ENCODE data around the gene HOXA7. TPM values are rescaled to one million over a fixed set of nuclear protein-coding genes. Genes with fewer than 3 reads are reported as not detected.

Gene HOXA7
- polyA plus RNA-seq, 1 experiment, result 4.4 TPM

DNA sequence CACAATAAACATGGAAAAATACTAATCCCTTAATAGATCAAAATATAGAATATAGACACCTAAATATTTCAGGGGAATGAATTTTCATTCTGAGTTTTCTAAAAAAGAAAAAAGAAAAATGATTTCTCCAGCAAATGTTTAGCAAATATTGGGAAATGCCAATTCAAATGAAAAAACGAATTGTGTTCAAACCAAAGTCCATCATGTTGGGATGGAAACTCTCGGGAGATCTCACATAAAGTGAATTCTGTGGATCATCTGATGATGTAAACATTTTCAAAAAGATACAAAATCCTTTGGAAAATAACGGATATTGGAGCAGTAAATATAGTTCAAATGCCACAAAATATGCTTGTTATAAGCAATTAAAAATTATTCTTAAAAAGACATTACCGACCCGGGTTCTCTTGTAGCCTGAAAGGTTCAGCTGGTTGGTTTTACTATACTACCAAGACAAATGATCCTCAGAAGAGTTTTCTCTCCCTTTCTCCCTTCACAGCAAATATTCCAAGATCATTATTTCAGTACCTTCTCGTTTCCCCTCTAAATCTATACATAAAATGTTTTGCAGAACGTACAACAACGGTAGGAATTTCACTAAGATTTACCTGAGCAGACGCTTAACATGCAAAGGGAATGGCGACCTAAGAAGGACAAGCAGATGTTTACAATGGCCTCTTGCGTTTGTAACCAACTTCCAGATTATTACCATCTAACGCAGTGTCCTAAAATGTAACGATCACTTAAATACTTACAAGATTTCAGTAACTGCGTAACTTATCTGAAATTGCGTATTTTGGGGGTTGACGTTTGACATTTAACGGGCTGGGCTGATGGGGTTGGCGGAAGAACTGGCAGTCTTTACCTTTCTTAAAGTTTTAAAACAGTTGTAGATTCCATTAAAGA lies 40.9 kb upstream of the HOXA7 start:
- Histone ChIP-seq H3K4me3 (ENCODE audit: low read depth, low read length) (peak overlapping the region; percentile 55), H3K36me3 (ENCODE audit: control insufficient read depth, insufficient read depth, low read length) (peaks cover 2% of the 10 kb centered on the region; the same call in 1 of the 2 replicates), H3K27me3 (ENCODE audit: control insufficient read depth, insufficient read depth, low read length) (no peaks in the 10 kb centered on the region)
- TF ChIP-seq, protein P1, sequence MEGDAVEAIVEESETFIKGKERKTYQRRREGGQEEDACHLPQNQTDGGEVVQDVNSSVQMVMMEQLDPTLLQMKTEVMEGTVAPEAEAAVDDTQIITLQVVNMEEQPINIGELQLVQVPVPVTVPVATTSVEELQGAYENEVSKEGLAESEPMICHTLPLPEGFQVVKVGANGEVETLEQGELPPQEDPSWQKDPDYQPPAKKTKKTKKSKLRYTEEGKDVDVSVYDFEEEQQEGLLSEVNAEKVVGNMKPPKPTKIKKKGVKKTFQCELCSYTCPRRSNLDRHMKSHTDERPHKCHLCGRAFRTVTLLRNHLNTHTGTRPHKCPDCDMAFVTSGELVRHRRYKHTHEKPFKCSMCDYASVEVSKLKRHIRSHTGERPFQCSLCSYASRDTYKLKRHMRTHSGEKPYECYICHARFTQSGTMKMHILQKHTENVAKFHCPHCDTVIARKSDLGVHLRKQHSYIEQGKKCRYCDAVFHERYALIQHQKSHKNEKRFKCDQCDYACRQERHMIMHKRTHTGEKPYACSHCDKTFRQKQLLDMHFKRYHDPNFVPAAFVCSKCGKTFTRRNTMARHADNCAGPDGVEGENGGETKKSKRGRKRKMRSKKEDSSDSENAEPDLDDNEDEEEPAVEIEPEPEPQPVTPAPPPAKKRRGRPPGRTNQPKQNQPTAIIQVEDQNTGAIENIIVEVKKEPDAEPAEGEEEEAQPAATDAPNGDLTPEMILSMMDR (IDR thresholded peaks at IDR 0.05; ENCODE audit: insufficient read depth, low read depth, low read length), result no peak
- POLR2A ChIA-PET, result no interaction called here
- DNase-seq (ENCODE audit: low read depth), result no peak
- CTCF ChIA-PET, result interaction anchor here (0.6 to 4.1 kb wide), 5 partner anchors 13 to 873 kb away, joined by 3 to 23 read pairs (median 3); partner anchors contain the start of gene HOXA11

DNA sequence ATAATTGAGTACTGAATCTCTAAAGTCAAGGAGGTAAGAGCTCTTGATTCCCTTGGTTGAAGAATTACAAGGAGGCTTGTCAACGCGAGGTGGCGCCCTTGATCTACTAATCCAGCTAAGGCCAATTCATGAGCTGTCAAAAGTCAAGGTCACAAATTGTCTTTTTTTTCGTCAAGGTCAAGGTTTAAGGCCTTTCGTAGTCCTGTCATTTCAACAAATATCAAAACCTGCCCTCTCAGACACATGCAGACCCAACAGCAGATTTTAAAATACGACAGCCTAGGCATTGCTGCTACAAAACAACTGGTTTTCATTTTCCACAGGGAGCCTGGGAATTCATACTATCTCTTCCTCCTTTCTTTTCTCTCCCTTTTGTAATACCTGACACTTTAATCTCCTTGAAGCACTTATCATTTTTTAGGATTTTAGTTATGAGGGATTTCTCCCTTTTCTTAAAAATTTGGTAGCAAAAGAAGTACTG lies 39.9 kb upstream of the HOXA7 start:
- ChIA-PET CTCF (interaction anchor here (0.7 to 2.8 kb wide), 31 partner anchors 10 to 1340 kb away, joined by 3 to 20 read pairs (median 5); partner anchors contain the start of genes HOXA10 and HOXA11), POLR2A (interaction anchor here (0.6 to 1.1 kb wide), 3 partner anchors 23 to 842 kb away, joined by 3 to 6 read pairs (median 4); no protein-coding TSS in a partner anchor)
- H3K27me3 ChIP-seq (ENCODE audit: control insufficient read depth, insufficient read depth, low read length), result no peaks in the 10 kb centered on the region
- H3K36me3 ChIP-seq (ENCODE audit: control insufficient read depth, insufficient read depth, low read length), result peaks cover 2% of the 10 kb centered on the region
- TF ChIP-seq, protein P1 (IDR thresholded peaks at IDR 0.05; ENCODE audit: insufficient read depth, low read depth, low read length), result peak; percentile 74
- DNase-seq (ENCODE audit: low read depth), result no peak
- H3K4me3 ChIP-seq (ENCODE audit: low read depth, low read length), result peak overlapping the region; percentile 55

DNA sequence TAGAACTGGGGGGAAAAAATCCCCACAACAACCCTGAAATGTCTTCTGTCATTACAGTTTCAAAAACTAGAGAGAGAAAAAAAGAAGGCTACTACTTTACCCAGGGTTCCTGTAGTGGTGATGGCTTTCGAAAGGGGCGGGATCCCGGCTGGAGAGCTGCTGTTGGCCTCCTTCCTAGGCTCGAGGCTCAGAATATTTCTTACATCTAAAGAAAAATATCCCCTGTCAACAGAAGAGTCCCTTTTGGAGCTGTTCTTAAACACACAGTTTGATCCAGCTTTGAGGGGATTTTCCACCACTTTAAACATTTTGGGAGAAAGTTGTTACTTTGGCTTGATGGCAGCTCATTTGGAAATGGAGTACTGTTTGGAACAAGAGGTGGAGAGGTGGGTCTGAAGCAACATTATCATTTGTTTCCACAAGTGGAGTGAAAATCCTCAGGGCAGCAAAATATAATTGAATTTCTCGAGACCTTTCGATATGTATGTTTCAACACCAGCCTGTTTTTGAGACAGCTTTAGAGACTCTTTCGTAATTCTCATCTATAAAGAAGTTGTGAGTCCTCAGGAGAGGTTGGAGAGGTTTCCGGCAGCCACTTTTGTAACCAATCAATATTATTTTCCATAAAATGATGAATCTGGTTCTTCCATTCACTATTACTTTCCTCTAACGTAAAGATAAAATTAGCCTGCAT lies 38.4 kb upstream of the HOXA7 start:
- H3K36me3 ChIP-seq (ENCODE audit: control insufficient read depth, insufficient read depth, low read length), result peaks cover 2% of the 10 kb centered on the region
- DNase-seq (ENCODE audit: low read depth), result no peak
- no peaks in the 10 kb centered on the region for H3K27me3 ChIP-seq (ENCODE audit: control insufficient read depth, insufficient read depth, low read length)
- H3K4me3 ChIP-seq (ENCODE audit: low read depth, low read length), result peak overlapping the region; percentile 55
- TF ChIP-seq, protein P1 (IDR thresholded peaks at IDR 0.05; ENCODE audit: insufficient read depth, low read depth, low read length), result no peak
- ChIA-PET POLR2A (interaction anchor here (0.6 to 0.7 kb wide), 3 partner anchors 10 to 34 kb away, joined by 3 to 4 read pairs (median 3); partner anchors contain the start of gene HOXA11), CTCF (interaction anchor here (0.7 to 2.8 kb wide), 19 partner anchors 8 to 880 kb away, joined by 3 to 20 read pairs (median 9); partner anchors contain the start of genes HOXA10 and HOXA11)

DNA sequence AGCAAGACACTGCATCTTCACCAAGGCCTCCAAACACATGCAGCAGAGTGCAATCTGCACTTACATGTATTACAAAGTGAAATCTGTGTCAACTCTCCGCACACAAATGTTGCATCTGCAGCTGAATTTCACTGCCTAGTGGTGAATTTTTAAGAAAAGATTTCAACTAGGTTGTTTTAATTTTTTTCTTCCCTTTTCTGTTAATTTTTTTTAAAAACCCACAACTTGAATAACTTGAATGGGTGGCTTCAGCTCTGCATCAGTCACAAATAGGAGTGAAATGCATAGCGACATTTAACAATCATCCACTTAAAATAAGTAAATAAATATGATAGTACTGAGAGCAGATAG lies 37.5 kb upstream of the HOXA7 start:
- Histone ChIP-seq H3K27me3 (ENCODE audit: control insufficient read depth, insufficient read depth, low read length) (no peaks in the 10 kb centered on the region), H3K36me3 (ENCODE audit: control insufficient read depth, insufficient read depth, low read length) (peaks cover 2% of the 10 kb centered on the region), H3K4me3 (ENCODE audit: low read depth, low read length) (peak overlapping the region; percentile 55)
- TF ChIP-seq, protein P1 (IDR thresholded peaks at IDR 0.05; ENCODE audit: insufficient read depth, low read depth, low read length), result no peak
- ChIA-PET CTCF (interaction anchor here (0.7 to 2.8 kb wide), 6 partner anchors 11 to 876 kb away, joined by 3 to 20 read pairs (median 11); partner anchors contain the start of gene HOXA10), POLR2A (interaction anchor here (0.6 to 0.7 kb wide), 2 partner anchors 9 to 17 kb away, joined by 3 to 4 read pairs; partner anchors contain the start of gene HOXA11)
- DNase-seq (ENCODE audit: low read depth), result no peak
